ENCODE measurements around the gene FRMPD4. TPM values are rescaled to one million over a fixed set of nuclear protein-coding genes. Genes with fewer than 3 reads are reported as not detected.

Gene FRMPD4
- total RNA-seq, 1 experiment from 2014 or later = 0.24 TPM

- Histone ChIP-seq H2BK120ac (ENCODE audit: low read depth, low read length, poor library complexity, severe bottlenecking) (no peak overlapping the region), H4K91ac (ENCODE audit: insufficient read length, low read depth, low read length) (no peak overlapping the region), H3K14ac (ENCODE audit: insufficient read depth, low read length) (no peak overlapping the region), H3K79me1 (ENCODE audit: insufficient read depth, low read depth, low read length, poor library complexity, severe bottlenecking) (no peaks in the 10 kb centered on the region), H3K27me3 (ENCODE audit: insufficient read depth, low read length) (no peaks in the 10 kb centered on the region), H3K4me1 (ENCODE audit: insufficient read depth, low read length) (no peaks in the 10 kb centered on the region; the same call in 1 of the 2 replicates), H3K9me3 (ENCODE audit: control insufficient read depth, low read depth, low read length) (no peaks in the 10 kb centered on the region), H3K79me2 (ENCODE audit: insufficient read depth, low read length) (no peaks in the 10 kb centered on the region; the same call in 1 of the 2 replicates), H2BK12ac (ENCODE audit: insufficient read length, low read depth, low read length) (no peak overlapping the region), H3K23ac (ENCODE audit: insufficient read length, low read depth, low read length) (no peak overlapping the region), H4K8ac (replicated peaks; ENCODE audit: insufficient read length, low read depth, low read length) (no peak overlapping the region), H2AK5ac (ENCODE audit: insufficient read length, low read length) (no peak overlapping the region), H3K23me2 (ENCODE audit: insufficient read length, low read depth, low read length, poor library complexity, severe bottlenecking) (no peaks in the 10 kb centered on the region), H3K4me2 (ENCODE audit: insufficient read depth, insufficient read length, low read length) (no peak overlapping the region), H2BK5ac (ENCODE audit: insufficient read length, low read length) (no peak overlapping the region), H2AFZ (ENCODE audit: low read length) (no peak overlapping the region), H2BK15ac (ENCODE audit: low read depth, low read length) (no peak overlapping the region), H3T11ph (ENCODE audit: low read length) (no peak overlapping the region), H3K18ac (ENCODE audit: insufficient read length, low read depth, low read length) (no peak overlapping the region), H3K56ac (ENCODE audit: insufficient read length, low read depth, low read length) (no peak overlapping the region), H3K4ac (ENCODE audit: low read depth, low read length) (no peak overlapping the region), H3K9ac (ENCODE audit: extremely low read depth, insufficient read length, low read length) (no peak overlapping the region), H3K27ac (ENCODE audit: insufficient read length, low read depth, low read length) (no peak overlapping the region), H2BK20ac (ENCODE audit: low read depth, low read length, poor library complexity, severe bottlenecking) (no peak overlapping the region), H4K5ac (ENCODE audit: insufficient read length, low read depth, low read length) (no peak overlapping the region), H4K20me1 (ENCODE audit: control insufficient read depth, insufficient read depth, insufficient read length) (no peaks in the 10 kb centered on the region)
- no peaks in the 10 kb centered on the region for H3K4me1 Mint-ChIP-seq
- no CpG with 5 or more reads among the region's 9 CpGs for WGBS (ENCODE audit: extremely low coverage, insufficient read length, low lambda C conversion rate)
- DNase-seq = peak; percentile 72
- no peaks in the 10 kb centered on the region; the same call in 1 of the 2 replicates for H3K27me3 Mint-ChIP-seq (ENCODE audit: low read depth)
- no peak overlapping the region for H3K4me3 Mint-ChIP-seq
- H3K9me3 Mint-ChIP-seq = peaks cover 73 to 79% of the 10 kb centered on the region in 2 experiments
- no peak overlapping the region for H3K27ac Mint-ChIP-seq
- peak; percentile 67 for TF ChIP-seq CTCF (conservative IDR thresholded peaks at IDR 0.05)
- H3K36me3 Mint-ChIP-seq (ENCODE audit: insufficient read depth in 1 of 3, low read depth in 3 of 3) = no peaks in the 10 kb centered on the region; a peak in 1 of 7 replicates
Observed at GRCh38 chrX:12709047-12709446, 570.8 kb downstream of the FRMPD4 start.

Data from H9 (cell line).